Endodermal cell (in vitro differentiated cells): ENCODE results near the gene PLSCR3. TPM values are rescaled to one million over a fixed set of nuclear protein-coding genes. Genes with fewer than 3 reads are reported as not detected.

Source experiments
- DNase-seq: peaks from one replicate; pipeline ENCODE4 v3.0.0-alpha.2; 2017
- H3K27ac ChIP-seq: 2 replicates; pipeline ENCODE4 v1.5.1; 2013; ENCODE audit warnings: mild to moderate bottlenecking, low read depth, low read length, moderate library complexity
- H3K27me3 ChIP-seq: 2 replicates; pipeline ENCODE4 v1.6.1; 2013; ENCODE audit warnings: mild to moderate bottlenecking, low read length, moderate library complexity; ENCODE audit not compliant: insufficient read depth, control insufficient read depth, poor library complexity, severe bottlenecking
- H3K36me3 ChIP-seq: 2 replicates; pipeline ENCODE4 v1.7.0; 2013; ENCODE audit warnings: mild to moderate bottlenecking, low read length, moderate library complexity; ENCODE audit not compliant: control insufficient read depth, insufficient read depth
- H3K4me1 ChIP-seq: one replicate; pipeline ENCODE4 v1.7.0; 2013; ENCODE audit warnings: low read length; ENCODE audit not compliant: control insufficient read depth, insufficient read depth
- H3K4me3 ChIP-seq: 2 replicates; pipeline ENCODE4 v1.5.1; 2013; ENCODE audit warnings: mild to moderate bottlenecking, low read length, moderate library complexity
- H3K9ac ChIP-seq: 2 replicates; pipeline ENCODE4 v1.6.1; 2013; ENCODE audit warnings: mild to moderate bottlenecking, low read length, moderate library complexity; ENCODE audit not compliant: poor library complexity, severe bottlenecking; ENCODE audit errors: extremely low read depth
- H3K9me3 ChIP-seq: 2 replicates; pipeline ENCODE4 v1.6.1; 2013; ENCODE audit warnings: mild to moderate bottlenecking, low read length, moderate library complexity; ENCODE audit not compliant: control insufficient read depth
- H3K27ac Mint-ChIP-seq: 2 replicates; pipeline ENCODE4 v1.8.0; 2020; ENCODE audit warnings: mixed read lengths
- H3K27me3 Mint-ChIP-seq: 2 replicates; pipeline ENCODE4 v1.8.0; 2021; ENCODE audit warnings: mild to moderate bottlenecking, mixed read lengths; ENCODE audit not compliant: insufficient read depth
- H3K36me3 Mint-ChIP-seq: 2 replicates; pipeline ENCODE4 v1.8.0; 2020; ENCODE audit warnings: low read depth, mixed read lengths
- H3K4me1 Mint-ChIP-seq: 2 replicates; pipeline ENCODE4 v1.8.0; 2020; ENCODE audit warnings: mixed read lengths
- H3K4me3 Mint-ChIP-seq: 2 replicates; pipeline ENCODE4 v1.8.0; 2020; ENCODE audit warnings: mild to moderate bottlenecking, moderate library complexity, mixed read lengths
- H3K9me3 Mint-ChIP-seq: 2 replicates; pipeline ENCODE4 v1.8.0; 2020; ENCODE audit warnings: mild to moderate bottlenecking, mixed read lengths
- WGBS, 2 experiments: methylation state at CpG; one replicate each; pipeline versions ENCODE4 v1.1.5 to v1.1.7; 2013; ENCODE audit warnings: missing lambda C conversion rate in 2 of 2, mixed read lengths in 1 of 2; ENCODE audit not compliant: insufficient coverage in 1 of 2, insufficient read length in 1 of 2; 5-methylcytosine and 5-hydroxymethylcytosine counted together
- total RNA-seq, 2 donors: library from RNA; stranded (reverse); fragmentation: NEBNext Ultra II Directional in 1 of 2; extraction: Animal tissue kit (Norgen Biotek cat#: 25700) in 1 of 2; gene quantifications; 2 replicates in 1 of 2; 3 replicates in 1 of 2; pipeline ENCODE4 v1.2.1, GENCODE V29; 2021
- TF ChIP-seq, protein P1 (sequence below): fragments of 200-600 bp; sonication (generic); conservative IDR thresholded peaks from 2 replicates; pipeline ENCODE4 v1.5.0; 2021; ENCODE audit warnings: antibody characterized with exemption, mild to moderate bottlenecking

PLSCR3 gene
- total RNA-seq, 2 donors from 2014 or later: 21.0 to 26.2 TPM

DNA sequence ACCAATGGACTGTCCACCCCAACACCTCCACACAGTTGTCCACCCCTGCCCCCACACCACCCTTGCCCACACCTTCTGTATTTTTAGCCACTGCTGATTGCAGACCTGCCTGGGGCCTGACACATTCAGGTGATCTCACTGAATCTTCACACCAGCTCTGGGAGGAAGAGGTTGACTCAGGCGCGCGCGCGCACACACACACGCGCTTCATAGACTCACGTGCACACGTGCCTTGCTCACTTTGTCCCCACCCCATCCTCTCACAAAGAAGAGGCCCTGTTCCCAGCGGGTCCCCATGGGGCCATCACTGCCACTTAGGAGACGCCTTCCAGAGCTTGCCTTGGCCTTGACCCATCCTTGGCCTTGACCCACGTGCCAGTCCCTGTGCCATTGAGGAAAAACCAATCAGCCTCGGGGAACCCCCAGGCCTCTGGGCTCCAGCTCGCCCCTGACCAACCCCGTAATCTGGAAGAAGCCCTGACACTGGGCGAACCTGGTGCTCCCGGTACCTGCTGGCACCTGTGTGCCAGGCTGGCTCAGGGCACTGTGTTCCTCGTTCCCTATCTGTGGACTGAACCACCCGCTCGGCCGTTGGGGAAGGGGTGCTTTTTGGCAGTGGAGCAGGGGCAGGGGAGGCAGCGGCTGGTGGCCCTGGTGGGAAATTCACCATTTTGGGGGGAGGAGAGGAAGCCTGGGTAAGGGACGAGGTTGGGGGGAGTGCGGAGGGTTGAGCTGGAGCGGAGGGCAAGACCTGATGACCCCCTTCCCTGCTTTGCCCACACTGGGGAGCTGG is 16.5 kb upstream of the PLSCR3 start:
- H3K4me3 Mint-ChIP-seq: no peak overlapping the region
- H3K27me3 Mint-ChIP-seq: peaks cover 16% of the 10 kb centered on the region
- no peak overlapping the region for H3K9ac ChIP-seq
- H3K27ac ChIP-seq: no peak overlapping the region
- H3K27ac Mint-ChIP-seq: no peak overlapping the region
- H3K36me3 Mint-ChIP-seq: peaks cover 39% of the 10 kb centered on the region
- DNase-seq: no peak
- TF ChIP-seq, protein P1, sequence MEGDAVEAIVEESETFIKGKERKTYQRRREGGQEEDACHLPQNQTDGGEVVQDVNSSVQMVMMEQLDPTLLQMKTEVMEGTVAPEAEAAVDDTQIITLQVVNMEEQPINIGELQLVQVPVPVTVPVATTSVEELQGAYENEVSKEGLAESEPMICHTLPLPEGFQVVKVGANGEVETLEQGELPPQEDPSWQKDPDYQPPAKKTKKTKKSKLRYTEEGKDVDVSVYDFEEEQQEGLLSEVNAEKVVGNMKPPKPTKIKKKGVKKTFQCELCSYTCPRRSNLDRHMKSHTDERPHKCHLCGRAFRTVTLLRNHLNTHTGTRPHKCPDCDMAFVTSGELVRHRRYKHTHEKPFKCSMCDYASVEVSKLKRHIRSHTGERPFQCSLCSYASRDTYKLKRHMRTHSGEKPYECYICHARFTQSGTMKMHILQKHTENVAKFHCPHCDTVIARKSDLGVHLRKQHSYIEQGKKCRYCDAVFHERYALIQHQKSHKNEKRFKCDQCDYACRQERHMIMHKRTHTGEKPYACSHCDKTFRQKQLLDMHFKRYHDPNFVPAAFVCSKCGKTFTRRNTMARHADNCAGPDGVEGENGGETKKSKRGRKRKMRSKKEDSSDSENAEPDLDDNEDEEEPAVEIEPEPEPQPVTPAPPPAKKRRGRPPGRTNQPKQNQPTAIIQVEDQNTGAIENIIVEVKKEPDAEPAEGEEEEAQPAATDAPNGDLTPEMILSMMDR: no peak
- H3K9me3 Mint-ChIP-seq: no peaks in the 10 kb centered on the region
- peaks cover 32% of the 10 kb centered on the region for H3K36me3 ChIP-seq
- no peaks in the 10 kb centered on the region for H3K4me1 ChIP-seq
- 94 to 97% methylated on average over 11 to 25 of the region's 25 CpGs for WGBS, 2 experiments
- H3K4me3 ChIP-seq: no peak overlapping the region
- peaks cover 9% of the 10 kb centered on the region for H3K4me1 Mint-ChIP-seq
- H3K27me3 ChIP-seq: no peaks in the 10 kb centered on the region
- no peaks in the 10 kb centered on the region for H3K9me3 ChIP-seq

DNA sequence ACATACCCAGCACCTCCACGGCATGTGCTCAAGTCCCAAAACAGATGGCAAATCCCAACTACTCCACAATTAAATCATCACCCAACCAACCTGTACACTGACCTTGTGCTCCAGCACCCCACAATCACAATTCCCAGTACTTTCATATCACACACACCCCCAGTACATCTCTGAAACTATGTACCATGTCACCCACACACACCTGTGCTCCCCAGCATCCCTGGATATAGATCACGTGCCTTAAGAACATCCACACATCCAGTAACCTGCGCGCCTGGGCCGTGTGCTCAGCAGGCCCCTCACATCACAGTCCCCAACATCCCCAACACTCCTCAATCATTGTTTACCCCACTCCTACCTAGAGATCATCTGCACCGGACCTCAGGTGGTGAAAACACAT is 15.4 kb upstream of the PLSCR3 start:
- no peak for DNase-seq
- H3K4me3 Mint-ChIP-seq: no peak overlapping the region
- H3K27ac Mint-ChIP-seq: no peak overlapping the region
- H3K27me3 Mint-ChIP-seq: peaks cover 16% of the 10 kb centered on the region
- Histone ChIP-seq H3K9me3 (no peaks in the 10 kb centered on the region), H3K27me3 (no peaks in the 10 kb centered on the region), H3K4me3 (no peak overlapping the region), H3K4me1 (no peaks in the 10 kb centered on the region), H3K36me3 (peaks cover 24% of the 10 kb centered on the region), H3K9ac (no peak overlapping the region), H3K27ac (no peak overlapping the region)
- H3K4me1 Mint-ChIP-seq: peaks cover 10% of the 10 kb centered on the region
- WGBS, 2 experiments: 92 to 94% methylated on average over 5 to 6 of the region's 6 CpGs
- TF ChIP-seq, protein P1: no peak
- H3K36me3 Mint-ChIP-seq: peaks cover 28% of the 10 kb centered on the region
- no peaks in the 10 kb centered on the region for H3K9me3 Mint-ChIP-seq

DNA sequence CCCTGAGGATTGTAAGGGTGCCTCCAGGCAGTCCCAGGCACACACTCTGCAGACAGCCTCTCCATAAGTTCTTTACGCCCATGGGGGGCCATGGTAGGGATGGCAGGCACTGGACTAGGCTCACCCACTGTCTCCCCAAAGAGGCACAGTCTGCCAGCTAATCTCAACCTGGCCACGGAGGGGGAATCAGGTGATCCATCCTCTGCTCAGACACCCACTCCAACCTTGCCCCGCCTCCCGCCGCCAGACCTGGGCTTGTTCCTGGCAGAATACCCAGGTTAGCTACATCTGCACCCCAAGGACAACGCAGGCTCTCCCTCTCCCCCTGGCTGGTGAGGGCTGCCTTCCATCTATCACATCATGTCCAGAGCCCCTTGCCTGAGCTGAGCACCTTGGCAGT is 14.5 kb upstream of the PLSCR3 start:
- Histone ChIP-seq H3K9me3 (no peaks in the 10 kb centered on the region), H3K9ac (no peak overlapping the region), H3K4me1 (no peaks in the 10 kb centered on the region), H3K27ac (no peak overlapping the region), H3K36me3 (peaks cover 24% of the 10 kb centered on the region), H3K27me3 (no peaks in the 10 kb centered on the region), H3K4me3 (no peak overlapping the region)
- no peaks in the 10 kb centered on the region for H3K9me3 Mint-ChIP-seq
- peak overlapping the region; percentile 29 for H3K4me3 Mint-ChIP-seq
- H3K36me3 Mint-ChIP-seq: peaks cover 27% of the 10 kb centered on the region
- TF ChIP-seq, protein P1: no peak
- peaks cover 10% of the 10 kb centered on the region for H3K4me1 Mint-ChIP-seq
- no peak for DNase-seq
- no peak overlapping the region for H3K27ac Mint-ChIP-seq
- 89 to 92% methylated on average over 3 to 6 of the region's 6 CpGs for WGBS, 2 experiments
- H3K27me3 Mint-ChIP-seq: peaks cover 16% of the 10 kb centered on the region
